Hepatocyte (in vitro differentiated cells): ENCODE results near the gene ARHGEF40. TPM values are rescaled to one million over a fixed set of nuclear protein-coding genes. Genes with fewer than 3 reads are reported as not detected.

ENCODE experiments used
- DNase-seq: peaks from one replicate; pipeline ENCODE4 v3.0.0-alpha.2; 2016; ENCODE audit warnings: low spot score
- H2AFZ ChIP-seq: fragments of 200-600 bp; sonication (generic); 2 replicates; pipeline ENCODE4 v1.6.0; 2016; ENCODE audit warnings: antibody characterized with exemption, mild to moderate bottlenecking
- H3K27ac ChIP-seq: fragments of 200-600 bp; sonication (generic); 2 replicates; pipeline ENCODE4 v1.5.1; 2016; ENCODE audit warnings: mild to moderate bottlenecking
- H3K27me3 ChIP-seq: fragments of 200-600 bp; sonication (generic); 2 replicates; pipeline ENCODE4 v1.6.1; 2016
- H3K36me3 ChIP-seq: fragments of 200-600 bp; sonication (generic); replicated peaks from 2 replicates; pipeline ENCODE4 v1.5.1; 2016; ENCODE audit warnings: low read depth; ENCODE audit not compliant: insufficient read depth
- H3K4me1 ChIP-seq: fragments of 200-600 bp; sonication (generic); 2 replicates; pipeline ENCODE4 v1.5.1; 2016; ENCODE audit warnings: mild to moderate bottlenecking, moderate library complexity; ENCODE audit not compliant: insufficient read depth
- H3K4me2 ChIP-seq: fragments of 200-600 bp; sonication (generic); 2 replicates; pipeline ENCODE4 v1.6.0; 2016
- H3K4me3 ChIP-seq: fragments of 200-600 bp; sonication (generic); 2 replicates; pipeline ENCODE4 v1.5.1; 2016; ENCODE audit warnings: mild to moderate bottlenecking
- H3K79me2 ChIP-seq: fragments of 200-600 bp; sonication (generic); 2 replicates; pipeline ENCODE4 v1.6.0; 2017; ENCODE audit warnings: mild to moderate bottlenecking
- H3K9me2 ChIP-seq: fragments of 200-600 bp; sonication (generic); replicated peaks from 2 replicates; pipeline ENCODE4 v1.6.0; 2017; ENCODE audit warnings: mild to moderate bottlenecking; ENCODE audit not compliant: insufficient read depth
- H3K9me3 ChIP-seq: fragments of 200-600 bp; sonication (generic); 2 replicates; pipeline ENCODE4 v1.5.1; 2016; ENCODE audit warnings: low read depth, mild to moderate bottlenecking
- H4K20me1 ChIP-seq: fragments of 200-600 bp; sonication (generic); 2 replicates; pipeline ENCODE4 v1.6.0; 2016; ENCODE audit warnings: mild to moderate bottlenecking; ENCODE audit not compliant: insufficient read depth, poor library complexity, severe bottlenecking
- EZH2 ChIP-seq: fragments of 200-600 bp; sonication (generic); IDR thresholded peaks from 2 replicates; pipeline ENCODE4 v1.6.1; 2016; ENCODE audit warnings: antibody characterized with exemption, mild to moderate bottlenecking, borderline replicate concordance
- EZH2phosphoT487 ChIP-seq: fragments of 200-600 bp; sonication (generic); IDR thresholded peaks from one replicate; pipeline ENCODE4 v1.6.1; 2018; ENCODE audit warnings: antibody characterized with exemption, mild to moderate bottlenecking, low read depth, moderate library complexity; ENCODE audit not compliant: unreplicated experiment, severe bottlenecking
- WGBS: methylation state at CpG from one replicate; pipeline ENCODE4 v1.1.6; 2016; ENCODE audit warnings: low lambda C conversion rate; ENCODE audit errors: missing lambda C conversion rate; 5-methylcytosine and 5-hydroxymethylcytosine counted together
- polyA plus RNA-seq: library from polyadenylated mRNA; unstranded; fragments of >200 nt; fragmentation: Nextera tagmentation; extraction: Ambion mirVana; gene quantifications from 2 replicates; pipeline ENCODE4 v1.2.1, GENCODE V29; 2016
- total RNA-seq: library from RNA; depleted of rRNA; stranded (reverse); fragments of >200 nt; gene quantifications from 2 replicates; pipeline ENCODE4 v1.2.3, GENCODE V29; 2014
- TF ChIP-seq, protein P1 (sequence below): fragments of 200-600 bp; sonication (generic); IDR thresholded peaks from 2 replicates; pipeline ENCODE4 v1.5.1; 2016; ENCODE audit warnings: antibody characterized with exemption, mild to moderate bottlenecking; ENCODE audit not compliant: poor library complexity

ARHGEF40 gene
- total and polyA plus RNA-seq, 2 experiments from 2014 or later: 38.1 to 53.7 TPM

DNA sequence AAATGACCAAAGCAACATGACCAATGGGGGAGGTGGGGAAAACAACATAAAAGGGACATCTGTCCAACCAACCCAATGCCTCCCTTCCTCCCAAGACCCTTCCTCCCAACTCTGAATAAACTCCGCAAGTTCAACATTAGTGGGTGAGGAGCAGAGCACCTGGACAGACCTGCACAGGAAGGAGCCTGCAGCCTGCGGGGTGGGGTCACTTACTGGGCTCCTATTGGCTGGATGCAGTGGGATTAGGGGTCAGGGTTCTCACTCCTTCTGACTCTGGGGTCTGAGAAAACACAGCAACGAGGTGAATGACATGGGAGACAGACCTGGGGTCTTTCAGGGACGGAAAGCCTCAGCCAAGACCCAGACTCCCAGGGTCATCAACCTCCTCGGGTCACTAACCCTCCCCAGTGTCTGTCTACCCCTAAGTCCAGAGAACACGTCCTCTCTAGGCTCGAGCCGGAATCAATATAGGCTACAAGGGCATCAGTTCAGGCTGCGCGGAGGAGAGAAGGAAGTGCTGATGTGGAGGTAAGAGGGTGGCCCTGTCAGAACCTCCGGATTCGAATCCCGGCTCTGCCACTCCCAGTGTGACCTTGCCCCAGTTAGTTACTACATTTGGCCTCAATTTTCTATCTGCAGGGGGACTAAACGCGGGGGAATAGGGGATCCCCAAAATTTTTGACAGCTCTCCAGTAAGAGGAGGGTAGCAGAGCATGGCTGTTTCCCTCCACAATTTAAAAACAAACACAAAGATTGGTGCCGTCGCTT is 46.1 kb upstream of the ARHGEF40 start:
- Histone ChIP-seq H3K9me3 (no peaks in the 10 kb centered on the region), H3K79me2 (peaks cover 14% of the 10 kb centered on the region), H3K4me2 (peak overlapping the region; percentile 94), H3K27me3 (no peaks in the 10 kb centered on the region), H3K36me3 (no peaks in the 10 kb centered on the region), H2AFZ (peak overlapping the region; percentile 58), H4K20me1 (no peaks in the 10 kb centered on the region), H3K4me1 (peaks cover 16% of the 10 kb centered on the region), H3K27ac (peak overlapping the region; percentile 82), H3K4me3 (peak overlapping the region; percentile 76), H3K9me2 (no peaks in the 10 kb centered on the region)
- TF ChIP-seq, protein P1, sequence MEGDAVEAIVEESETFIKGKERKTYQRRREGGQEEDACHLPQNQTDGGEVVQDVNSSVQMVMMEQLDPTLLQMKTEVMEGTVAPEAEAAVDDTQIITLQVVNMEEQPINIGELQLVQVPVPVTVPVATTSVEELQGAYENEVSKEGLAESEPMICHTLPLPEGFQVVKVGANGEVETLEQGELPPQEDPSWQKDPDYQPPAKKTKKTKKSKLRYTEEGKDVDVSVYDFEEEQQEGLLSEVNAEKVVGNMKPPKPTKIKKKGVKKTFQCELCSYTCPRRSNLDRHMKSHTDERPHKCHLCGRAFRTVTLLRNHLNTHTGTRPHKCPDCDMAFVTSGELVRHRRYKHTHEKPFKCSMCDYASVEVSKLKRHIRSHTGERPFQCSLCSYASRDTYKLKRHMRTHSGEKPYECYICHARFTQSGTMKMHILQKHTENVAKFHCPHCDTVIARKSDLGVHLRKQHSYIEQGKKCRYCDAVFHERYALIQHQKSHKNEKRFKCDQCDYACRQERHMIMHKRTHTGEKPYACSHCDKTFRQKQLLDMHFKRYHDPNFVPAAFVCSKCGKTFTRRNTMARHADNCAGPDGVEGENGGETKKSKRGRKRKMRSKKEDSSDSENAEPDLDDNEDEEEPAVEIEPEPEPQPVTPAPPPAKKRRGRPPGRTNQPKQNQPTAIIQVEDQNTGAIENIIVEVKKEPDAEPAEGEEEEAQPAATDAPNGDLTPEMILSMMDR: no peak
- TF ChIP-seq EZH2: no peak
- TF ChIP-seq EZH2phosphoT487: no peak
- DNase-seq: peak; percentile 27
- WGBS: 17% methylated on average over 17 of the region's 17 CpGs

DNA sequence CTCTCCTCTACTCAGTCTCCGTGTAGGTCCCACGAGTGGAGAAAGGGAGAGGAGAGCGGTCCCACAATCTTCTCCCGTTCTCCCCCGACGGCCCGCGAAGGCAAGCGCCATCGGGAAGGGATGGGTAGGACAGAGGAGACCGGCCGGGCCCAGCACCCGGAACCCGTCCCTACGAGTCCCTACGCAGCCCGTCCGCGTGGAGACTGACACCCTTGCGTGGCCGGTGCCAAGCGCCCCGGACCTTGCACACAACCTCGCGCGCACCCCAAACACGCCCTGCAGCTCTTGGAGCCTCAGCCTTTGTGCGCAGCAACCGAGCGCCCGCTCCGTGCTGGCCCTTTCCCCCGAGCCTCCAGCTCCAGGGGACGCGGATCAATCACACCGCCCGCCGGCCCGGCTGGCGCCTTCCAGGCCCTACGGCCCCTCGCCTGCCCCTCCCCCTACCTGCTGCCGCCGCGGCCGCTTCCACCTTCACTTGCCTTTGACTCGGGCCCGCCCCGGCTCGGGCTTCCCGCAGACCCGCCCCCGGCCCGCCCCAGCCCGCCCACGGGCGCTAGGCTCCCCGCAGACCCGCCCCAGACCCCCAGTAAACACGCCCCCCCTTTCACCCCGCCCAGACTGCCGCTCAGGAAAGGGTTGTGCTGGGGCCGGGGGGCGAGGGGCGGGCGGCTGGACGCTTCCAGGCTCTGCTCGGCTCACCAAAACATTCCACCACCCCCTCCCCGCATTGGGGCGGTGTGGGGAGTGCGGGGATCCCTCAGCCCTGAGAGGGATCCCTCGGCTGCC is 45.3 kb upstream of the ARHGEF40 start, which contains the start of gene NDRG2:
NDRG2 (minus strand) TSS at position 477 of the 786 bp plus-strand sequence. CDS start 1,746 bp downstream, outside the sequence.
- peak; percentile 92 for DNase-seq
- WGBS: under 1% methylated on average over 45 of the region's 72 CpGs
- Histone ChIP-seq H3K4me3 (peak within 1 kb of the TSS; percentile 76), H3K27me3 (no peaks in the 10 kb centered on the region), H3K27ac (peak within 1 kb of the TSS; percentile 82), H3K36me3 (no peaks in the 10 kb centered on the region), H3K4me2 (peak within 1 kb of the TSS; percentile 94), H2AFZ (peak within 1 kb of the TSS; percentile 58), H3K4me1 (peaks cover 16% of the 10 kb centered on the region), H3K79me2 (peaks cover 14% of the 10 kb centered on the region), H3K9me3 (no peaks in the 10 kb centered on the region), H3K9me2 (no peaks in the 10 kb centered on the region), H4K20me1 (no peaks in the 10 kb centered on the region)
- TF ChIP-seq EZH2 (no peak), EZH2phosphoT487 (no peak)
- TF ChIP-seq, protein P1: no peak

DNA sequence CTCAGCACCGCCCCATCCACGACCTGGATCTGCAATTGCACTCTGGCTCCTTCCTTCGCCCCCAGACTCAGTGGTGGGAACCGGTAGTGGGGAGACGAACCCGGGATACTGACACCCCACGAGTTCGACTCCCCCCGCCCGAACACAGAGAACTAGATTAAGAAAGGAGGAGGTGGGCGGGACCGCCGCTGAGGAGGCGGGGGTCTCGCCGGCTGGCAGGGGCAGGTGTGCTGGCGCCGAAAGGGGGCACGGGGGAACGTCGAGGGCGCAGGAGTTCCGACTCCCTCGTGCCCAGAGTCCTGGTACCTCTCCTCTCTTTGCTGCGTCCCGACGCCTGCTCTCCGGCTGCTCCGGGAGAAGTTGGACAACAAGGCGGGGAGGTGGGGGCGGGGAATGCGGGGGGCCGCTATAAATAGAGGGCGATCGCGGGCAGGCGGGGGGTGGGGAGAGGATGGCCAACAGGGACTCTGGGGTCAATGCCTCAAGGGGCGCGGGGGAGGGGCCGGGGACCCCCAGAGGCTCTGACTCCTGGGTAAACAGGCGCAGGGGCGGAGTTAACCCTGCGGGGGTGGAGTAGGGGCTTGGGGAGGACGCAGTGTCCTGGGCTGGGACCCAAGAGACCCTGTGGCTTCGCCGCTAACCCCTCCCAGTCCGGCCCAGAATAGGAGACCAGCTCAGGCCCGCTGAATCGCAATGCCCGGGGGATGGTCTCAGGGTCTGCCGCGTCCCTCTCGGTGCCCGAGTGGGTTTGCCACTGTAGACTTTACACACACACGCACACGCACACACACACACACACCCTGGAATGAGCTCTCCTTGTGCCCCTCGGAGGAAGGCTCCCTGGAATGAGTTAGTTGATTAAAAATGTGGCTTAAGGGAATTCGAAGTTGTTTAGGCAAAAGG is 44.5 kb upstream of the ARHGEF40 start:
- Histone ChIP-seq H3K27me3 (no peaks in the 10 kb centered on the region), H2AFZ (peak overlapping the region; percentile 58), H3K9me2 (no peaks in the 10 kb centered on the region), H4K20me1 (no peaks in the 10 kb centered on the region), H3K9me3 (no peaks in the 10 kb centered on the region), H3K27ac (peak overlapping the region; percentile 82), H3K4me1 (peaks cover 16% of the 10 kb centered on the region), H3K4me3 (peak overlapping the region; percentile 76), H3K36me3 (no peaks in the 10 kb centered on the region), H3K4me2 (peak overlapping the region; percentile 94), H3K79me2 (peaks cover 14% of the 10 kb centered on the region)
- peak; percentile 54 for DNase-seq
- WGBS: 5% methylated on average over 36 of the region's 58 CpGs
- TF ChIP-seq EZH2phosphoT487 (no peak), EZH2 (no peak)
- TF ChIP-seq, protein P1: no peak
